HepG2 (cell line): ENCODE results near the gene NCAPD2. TPM values are rescaled to one million over a fixed set of nuclear protein-coding genes. Genes with fewer than 3 reads are reported as not detected.

Experiments
- GATAD2A ChIP-seq: IDR thresholded peaks from 2 replicates; pipeline ENCODE4 v1.6.1; 2016
- MEIS2 ChIP-seq: sonication (generic); formaldehyde crosslinking; IDR thresholded peaks from 2 replicates; pipeline ENCODE4 v1.9.0; 2021; ENCODE audit warnings: mild to moderate bottlenecking, missing genetic modification reagents
- MIER2 ChIP-seq: IDR thresholded peaks from 2 replicates; pipeline ENCODE4 v1.6.1; 2016; ENCODE audit warnings: missing biosample characterization, missing genetic modification reagents
- NCOR1 ChIP-seq: fragments of 200-600 bp; sonication (generic); IDR thresholded peaks from 2 replicates; pipeline ENCODE4 v1.7.0; 2017; ENCODE audit warnings: antibody characterized with exemption, low read length, borderline replicate concordance
- NFRKB ChIP-seq: fragments of 450-650 bp; IDR thresholded peaks from 2 replicates; pipeline ENCODE4 v1.6.1; 2017
- POLR2A ChIP-seq, 2 experiments: IDR thresholded peaks; 2 replicates each; pipeline ENCODE4 v1.6.1; 2011; ENCODE audit warnings: low read depth in 2 of 2, low read length in 2 of 2, mild to moderate bottlenecking in 1 of 2, moderate library complexity in 1 of 2; ENCODE audit not compliant: insufficient read depth in 1 of 2
- PPARG ChIP-seq: conservative IDR thresholded peaks from 2 replicates; pipeline ENCODE4 v1.6.1; 2016; ENCODE audit warnings: missing biosample characterization, missing genetic modification reagents
- RBAK ChIP-seq: sonication (generic); formaldehyde crosslinking; IDR thresholded peaks from 2 replicates; pipeline ENCODE4 v1.5.1; 2020; ENCODE audit warnings: mild to moderate bottlenecking, missing genetic modification reagents
- SIX4 ChIP-seq: sonication (generic); formaldehyde crosslinking; IDR thresholded peaks from 2 replicates; pipeline ENCODE4 v1.4.0; 2020; ENCODE audit warnings: missing genetic modification reagents
- SMC3 ChIP-seq: IDR thresholded peaks from 2 replicates; pipeline ENCODE4 v1.6.1; 2011; ENCODE audit warnings: low read length, improper control_type of control experiment
- SP1 ChIP-seq, 2 experiments: fragments of 450-650 bp in 1 of 2; sonication (generic) in 1 of 2; formaldehyde crosslinking in 1 of 2; IDR thresholded peaks; 2 replicates each; pipeline versions ENCODE4 v1.4.0 to v1.6.1; 2016 to 2020; ENCODE audit warnings: missing genetic modification reagents in 1 of 2
- SRF ChIP-seq: IDR thresholded peaks from 2 replicates; pipeline ENCODE4 v1.6.1; 2011; ENCODE audit warnings: mild to moderate bottlenecking, low read depth, low read length, moderate library complexity
- SRSF9 ChIP-seq: fragments of 200-400 bp; formaldehyde crosslinking; IDR thresholded peaks from 2 replicates; pipeline ENCODE4 v1.6.1; 2018; ENCODE audit warnings: borderline replicate concordance, mild to moderate bottlenecking, low read depth, low read length; ENCODE audit not compliant: insufficient read depth, poor library complexity, severe bottlenecking
- TCF7 ChIP-seq: sonication (generic); IDR thresholded peaks from 2 replicates; pipeline ENCODE4 v1.6.1; 2016; ENCODE audit warnings: antibody characterized with exemption, low read depth
- THYN1 ChIP-seq: sonication (generic); formaldehyde crosslinking; IDR thresholded peaks from 2 replicates; pipeline ENCODE4 v1.8.1; 2023; ENCODE audit warnings: low read depth, mild to moderate bottlenecking, moderate library complexity, missing genetic modification reagents, borderline replicate concordance
- U2AF1 ChIP-seq: fragments of 200-400 bp; formaldehyde crosslinking; optimal IDR thresholded peaks from 2 replicates; pipeline ENCODE3; 2017; ENCODE audit warnings: mild to moderate bottlenecking, low read depth, low read length
- ZBTB20 ChIP-seq: sonication (generic); formaldehyde crosslinking; IDR thresholded peaks from 2 replicates; pipeline ENCODE4 v1.8.1; 2023; ENCODE audit warnings: missing genetic modification reagents, low read depth, mild to moderate bottlenecking, borderline replicate concordance
- ZKSCAN8 ChIP-seq: IDR thresholded peaks from 2 replicates; pipeline ENCODE4 v1.6.1; 2016; ENCODE audit warnings: borderline replicate concordance, missing genetic modification reagents, missing compliant biosample characterization
- ZMAT3 ChIP-seq: sonication (generic); formaldehyde crosslinking; conservative IDR thresholded peaks from 2 replicates; pipeline ENCODE4 v1.7.0; 2021; ENCODE audit warnings: missing genetic modification reagents
- ZNF20 ChIP-seq: sonication (generic); formaldehyde crosslinking; IDR thresholded peaks from 2 replicates; pipeline ENCODE4 v1.4.0; 2020; ENCODE audit warnings: mild to moderate bottlenecking, moderate library complexity, missing genetic modification reagents
- ZNF512B ChIP-seq: sonication (generic); formaldehyde crosslinking; IDR thresholded peaks from 2 replicates; pipeline ENCODE4 v1.5.1; 2020; ENCODE audit warnings: missing genetic modification reagents, mild to moderate bottlenecking, borderline replicate concordance
- ZNF841 ChIP-seq: sonication (generic); formaldehyde crosslinking; IDR thresholded peaks from 2 replicates; pipeline ENCODE4 v1.8.1; 2023; ENCODE audit warnings: missing genetic modification reagents, borderline replicate concordance
- polyA plus RNA-seq, 8 experiments: library from polyadenylated mRNA; depleted of rRNA in 3 of 8; stranded (reverse) in 7 of 8; unstranded in 1 of 8; fragments of >200 nt; fragmentation: Illumina TruSeq in 4 of 8; extraction: Trizol in 4 of 8; gene quantifications; 2 replicates each; pipeline versions ENCODE4 v1.2.1 to v1.2.3, GENCODE V29; 2011 to 2016; ENCODE audit warnings: low read depth in 4 of 8, missing spikeins in 1 of 8, mixed read lengths in 1 of 8; ENCODE audit not compliant: insufficient read depth in 1 of 8
- total RNA-seq, 5 experiments: library from RNA; depleted of rRNA; stranded (reverse); fragments of >200 nt; fragmentation: Illumina TruSeq; extraction: Trizol; gene quantifications; 2 replicates each; pipeline ENCODE4 v1.2.3, GENCODE V29; 2016; ENCODE audit warnings: low read depth in 1 of 5
- TF ChIP-seq, protein P1 (sequence below): IDR thresholded peaks from 2 replicates; pipeline ENCODE4 v1.6.1; 2018; ENCODE audit warnings: missing genetic modification reagents, mild to moderate bottlenecking, missing compliant biosample characterization
- TF ChIP-seq, protein P2 (sequence below): sonication (generic); formaldehyde crosslinking; conservative IDR thresholded peaks from 2 replicates; pipeline ENCODE4 v1.8.1; 2023; ENCODE audit warnings: missing genetic modification reagents

The NCAPD2 gene
- total and polyA plus RNA-seq, 2 of the 13 experiments (the other 11 are each of a cell fraction or from before 2014, with no cell fraction given), result 51.1 to 65.6 TPM

- TF ChIP-seq POLR2A (IDR thresholded peaks at IDR 0.05; ENCODE audit: insufficient read depth in 1 of 2, low read depth in 2 of 2, low read length in 2 of 2) (peak in 1 of 2 experiments; percentile 73; a peak in 2 of 4 replicates), PPARG (CRISPR knock-in tag) (peak; percentile 84), THYN1 (CRISPR knock-in tag) (no peak), NCOR1 (peak; percentile 81; the same call in 1 of the 2 replicates), GATAD2A (CRISPR knock-in tag) (peak; percentile 86), RBAK (CRISPR knock-in tag) (no peak), ZNF841 (CRISPR knock-in tag) (no peak), ZNF512B (no peak), ZBTB20 (CRISPR knock-in tag) (no peak), TCF7 (no peak), NFRKB (no peak), ZKSCAN8 (CRISPR knock-in tag) (peak; percentile 77; the same call in 1 of the 2 replicates), SP1 (IDR thresholded peaks at IDR 0.05) (no peak), SP1 (CRISPR knock-in tag; IDR thresholded peaks at IDR 0.05) (no peak; the same call in 1 of the 2 replicates), SMC3 (no peak), SIX4 (CRISPR knock-in tag) (peak; percentile 59; the same call in 1 of the 2 replicates), ZNF20 (CRISPR knock-in tag) (no peak), MIER2 (CRISPR knock-in tag) (no peak), SRF (no peak), ZMAT3 (no peak), SRSF9 (no peak), U2AF1 (peak; percentile 96), MEIS2 (peak; percentile 49; the same call in 1 of the 2 replicates)
- TF ChIP-seq, protein P1, sequence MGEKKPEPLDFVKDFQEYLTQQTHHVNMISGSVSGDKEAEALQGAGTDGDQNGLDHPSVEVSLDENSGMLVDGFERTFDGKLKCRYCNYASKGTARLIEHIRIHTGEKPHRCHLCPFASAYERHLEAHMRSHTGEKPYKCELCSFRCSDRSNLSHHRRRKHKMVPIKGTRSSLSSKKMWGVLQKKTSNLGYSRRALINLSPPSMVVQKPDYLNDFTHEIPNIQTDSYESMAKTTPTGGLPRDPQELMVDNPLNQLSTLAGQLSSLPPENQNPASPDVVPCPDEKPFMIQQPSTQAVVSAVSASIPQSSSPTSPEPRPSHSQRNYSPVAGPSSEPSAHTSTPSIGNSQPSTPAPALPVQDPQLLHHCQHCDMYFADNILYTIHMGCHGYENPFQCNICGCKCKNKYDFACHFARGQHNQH (CRISPR knock-in tag), result peak; percentile 74
- TF ChIP-seq, protein P2, sequence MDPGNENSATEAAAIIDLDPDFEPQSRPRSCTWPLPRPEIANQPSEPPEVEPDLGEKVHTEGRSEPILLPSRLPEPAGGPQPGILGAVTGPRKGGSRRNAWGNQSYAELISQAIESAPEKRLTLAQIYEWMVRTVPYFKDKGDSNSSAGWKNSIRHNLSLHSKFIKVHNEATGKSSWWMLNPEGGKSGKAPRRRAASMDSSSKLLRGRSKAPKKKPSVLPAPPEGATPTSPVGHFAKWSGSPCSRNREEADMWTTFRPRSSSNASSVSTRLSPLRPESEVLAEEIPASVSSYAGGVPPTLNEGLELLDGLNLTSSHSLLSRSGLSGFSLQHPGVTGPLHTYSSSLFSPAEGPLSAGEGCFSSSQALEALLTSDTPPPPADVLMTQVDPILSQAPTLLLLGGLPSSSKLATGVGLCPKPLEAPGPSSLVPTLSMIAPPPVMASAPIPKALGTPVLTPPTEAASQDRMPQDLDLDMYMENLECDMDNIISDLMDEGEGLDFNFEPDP (CRISPR knock-in tag), result no peak
Measured at GRCh38 chr12:6542209-6543009, 48.5 kb downstream of the NCAPD2 start (continued).
